GM21529 (cell line): Measurements from ENCODE around the gene DPEP2.
A peak's percentile ranks its signal among the peaks of the same experiment; 100 is the strongest.
"Not testable (repeated sequence)": the region's sequence is repeated elsewhere in the genome, so short reads cannot be mapped to it uniquely, and the experiment has no call there.

Experiments
- ATAC-seq: cut with Tn5 transposase; IDR thresholded peaks from one replicate; pipeline ENCODE4 v1.9.1; 2021; ENCODE audit not compliant: unreplicated experiment

Gene DPEP2

GRCh38 chr16:67977469-67978227, 21.6 kb downstream of the DPEP2 start:
- no peak for ATAC-seq

GRCh38 chr16:67977005-67977404, 22.3 kb downstream of the DPEP2 start:
- ATAC-seq: no peak

DNA sequence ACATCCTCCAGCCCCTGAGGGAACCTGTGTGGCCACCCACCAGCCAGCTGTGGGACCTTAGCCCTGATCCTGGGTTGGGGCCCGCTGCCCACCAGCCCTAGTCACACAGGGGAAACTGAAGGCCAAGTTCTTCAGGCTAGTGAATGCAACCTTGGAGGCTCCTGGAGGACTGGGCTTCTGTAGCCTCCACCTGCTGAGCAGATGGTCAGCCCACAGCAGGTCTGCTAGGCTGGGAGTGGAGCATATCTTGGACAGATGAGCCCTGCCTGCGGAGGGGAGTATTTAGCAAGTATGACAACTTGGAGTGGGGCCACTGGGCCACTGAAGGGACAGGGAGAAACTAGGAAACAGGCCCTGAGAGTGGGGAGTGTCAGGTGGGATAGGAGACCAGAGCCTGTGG, 23.1 kb downstream of the DPEP2 start:
- no peak for ATAC-seq

DNA sequence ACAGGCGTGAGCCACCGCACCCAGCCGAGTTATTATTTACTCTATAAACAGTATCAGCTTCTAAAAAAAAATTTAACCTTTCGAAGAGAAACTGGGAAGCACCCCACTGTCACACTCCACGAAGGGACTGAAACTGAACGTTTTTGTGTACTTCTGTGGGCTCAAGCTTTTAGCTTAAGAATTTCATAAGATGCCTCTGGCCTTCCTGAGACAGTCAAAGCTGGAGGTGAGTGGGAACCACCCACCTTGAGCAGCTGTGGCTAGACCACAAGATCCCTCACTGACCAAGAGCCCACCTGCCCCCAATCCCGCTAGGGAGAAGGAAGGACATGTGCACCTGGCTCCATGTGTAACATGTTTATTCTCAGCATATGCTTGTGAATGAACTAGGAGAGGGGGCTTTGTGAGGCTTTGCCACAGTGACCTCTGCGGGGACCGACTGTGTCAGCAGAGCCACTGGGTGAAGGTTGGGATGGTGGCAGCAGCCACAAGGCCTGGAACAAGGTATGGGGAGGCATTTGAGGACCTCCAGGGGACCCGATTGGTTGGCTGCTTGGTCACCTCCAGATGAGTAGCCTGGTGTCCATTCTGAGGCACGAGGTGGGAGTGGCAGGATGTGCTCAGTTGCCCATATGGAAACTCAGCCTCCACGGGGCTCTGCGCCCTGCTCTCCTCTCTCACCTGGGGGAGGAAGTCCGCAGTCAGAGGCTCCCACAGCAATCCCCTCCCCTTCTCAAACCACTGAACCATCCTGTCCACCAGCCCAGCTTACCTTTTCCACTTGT, 23.8 kb downstream of the DPEP2 start:
- no peak for ATAC-seq

DNA sequence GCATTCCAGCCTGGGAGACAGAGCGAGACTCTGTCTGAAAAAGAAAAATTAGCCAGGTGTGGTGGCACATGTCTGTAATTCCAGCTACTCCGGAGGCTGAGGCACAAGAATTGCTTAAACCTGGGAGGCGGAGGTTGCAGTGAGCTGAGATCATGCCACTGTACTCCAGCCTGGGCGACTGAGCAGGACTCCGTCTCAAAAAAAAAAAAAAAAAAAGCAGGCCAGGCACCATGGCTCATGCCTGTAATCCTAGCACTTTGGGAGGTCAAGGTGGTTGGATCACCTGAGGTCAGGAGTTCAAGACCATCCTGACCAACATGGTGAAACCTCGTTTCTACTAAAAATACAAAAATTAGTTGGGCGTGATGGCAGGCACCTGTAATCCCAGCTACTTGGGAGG, 27.0 kb downstream of the DPEP2 start:
- ATAC-seq: not testable (repeated sequence)

GRCh38 chr16:67971111-67971510, 28.2 kb downstream of the DPEP2 start:
- no peak for ATAC-seq

DNA sequence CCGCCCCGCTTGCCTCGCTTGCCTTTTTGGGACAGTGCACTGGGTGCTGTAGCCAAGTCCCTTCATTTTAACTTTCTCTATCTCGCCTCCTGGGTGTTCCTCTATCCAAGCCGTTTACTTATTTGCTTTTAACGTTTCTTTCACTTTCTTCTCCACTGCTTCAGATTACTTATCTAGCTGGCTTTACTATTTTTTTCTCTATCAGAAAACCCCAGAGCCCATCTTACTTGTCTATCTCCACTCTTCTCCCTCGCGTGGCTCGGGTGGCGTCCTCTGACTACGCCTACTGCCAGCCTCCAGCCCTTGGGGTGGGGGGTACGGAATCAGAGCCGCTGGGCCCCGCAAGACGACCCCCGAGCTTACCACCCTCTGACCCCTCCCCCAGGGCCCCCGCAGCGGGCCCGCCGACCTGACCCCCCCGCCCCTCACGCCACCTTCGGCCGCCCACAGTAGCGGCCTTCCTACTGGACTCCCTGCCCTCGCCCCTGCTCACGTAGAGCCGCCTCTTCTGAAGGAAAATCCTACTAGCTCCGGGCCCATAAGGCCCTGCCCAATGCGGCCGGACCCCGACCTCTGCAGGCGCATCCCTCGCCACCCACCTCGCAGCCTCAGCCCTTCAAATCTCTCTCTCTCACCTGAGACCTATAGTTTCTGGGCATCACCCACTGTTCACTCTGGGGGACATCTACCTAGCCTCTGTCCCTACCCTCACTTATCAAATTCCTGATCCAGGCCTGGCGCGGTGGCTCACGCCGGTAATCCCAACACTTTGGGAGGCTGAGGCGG, 29.8 kb downstream of the DPEP2 start:
- no peak for ATAC-seq

DNA sequence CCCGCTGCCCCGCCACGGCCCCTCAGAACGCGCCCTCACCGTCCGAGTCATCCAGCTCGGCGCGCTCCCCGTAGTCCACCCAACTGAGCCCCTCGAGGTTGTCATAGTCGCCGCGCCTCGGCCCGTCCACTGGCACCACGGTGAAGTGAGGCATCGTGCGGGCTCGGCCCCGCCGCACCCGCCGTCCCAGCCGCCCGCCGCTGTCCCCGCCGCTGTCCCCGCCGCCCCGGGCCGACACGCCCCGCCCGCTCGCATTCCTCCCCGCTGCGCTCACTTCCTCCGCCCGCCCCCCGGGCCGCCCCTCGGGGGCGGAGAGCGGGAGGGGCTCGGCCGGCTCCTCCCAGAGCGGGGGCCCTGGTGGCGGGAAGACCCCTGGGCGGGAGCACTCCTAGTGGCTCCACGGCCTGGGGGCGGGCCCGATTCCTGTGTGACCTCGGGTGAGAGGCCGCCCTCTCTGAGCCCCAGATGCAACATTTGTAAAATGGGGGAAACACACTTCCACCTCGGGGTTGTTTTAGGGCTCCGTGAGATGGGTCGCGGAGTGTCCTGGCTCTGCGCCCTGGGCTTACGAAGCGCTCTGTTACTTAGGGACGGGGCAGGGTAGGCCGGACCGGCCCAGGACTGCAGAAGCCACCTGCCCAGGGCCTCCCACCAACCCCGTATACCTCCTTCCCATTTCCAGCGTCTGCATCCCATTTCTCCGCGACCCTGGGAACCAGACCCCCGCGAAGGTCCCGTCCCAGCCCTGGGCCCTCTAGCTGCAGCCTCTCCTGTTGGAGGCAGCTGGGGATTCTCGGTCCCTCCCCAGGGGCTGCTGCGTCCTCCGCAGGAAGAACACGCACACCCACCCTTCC, 30.7 kb downstream of the DPEP2 start, which contains the start of gene SLC12A4:
TSS of gene SLC12A4 (minus strand) at position 238 of the 854 bp plus-strand sequence. CDS start at position 154, 84 bp downstream.
- ATAC-seq: peak; percentile 78

DNA sequence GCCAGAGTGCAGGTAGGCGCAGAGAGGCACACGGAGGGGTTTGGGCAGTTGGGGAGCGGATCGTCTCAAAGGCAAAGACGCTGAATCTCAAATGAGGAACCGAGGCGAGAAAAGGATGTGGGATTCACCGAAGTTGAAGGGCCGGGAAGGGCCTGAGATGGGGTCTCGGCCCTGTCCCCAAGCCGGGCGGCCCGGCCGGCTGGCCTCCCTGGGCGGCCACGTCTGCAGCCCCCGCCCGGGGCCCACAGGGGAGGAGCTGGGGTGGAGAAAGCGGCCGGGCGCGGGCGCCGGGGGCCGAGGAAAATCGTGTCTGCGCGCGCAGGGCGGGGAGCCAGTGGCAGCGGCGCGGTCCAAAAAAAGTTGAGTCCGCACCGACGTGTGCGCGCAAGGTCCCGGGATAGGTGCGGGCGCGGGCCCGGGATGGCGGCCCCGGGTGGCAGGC, 31.3 kb downstream of the DPEP2 start:
- ATAC-seq: peak; percentile 27

- no peak for ATAC-seq
These were observed 31.9 kb downstream of the DPEP2 start for GRCh38 chr16:67967183-67967957.

GRCh38 chr16:67966549-67967182, 32.6 kb downstream of the DPEP2 start:
- no peak for ATAC-seq

DNA sequence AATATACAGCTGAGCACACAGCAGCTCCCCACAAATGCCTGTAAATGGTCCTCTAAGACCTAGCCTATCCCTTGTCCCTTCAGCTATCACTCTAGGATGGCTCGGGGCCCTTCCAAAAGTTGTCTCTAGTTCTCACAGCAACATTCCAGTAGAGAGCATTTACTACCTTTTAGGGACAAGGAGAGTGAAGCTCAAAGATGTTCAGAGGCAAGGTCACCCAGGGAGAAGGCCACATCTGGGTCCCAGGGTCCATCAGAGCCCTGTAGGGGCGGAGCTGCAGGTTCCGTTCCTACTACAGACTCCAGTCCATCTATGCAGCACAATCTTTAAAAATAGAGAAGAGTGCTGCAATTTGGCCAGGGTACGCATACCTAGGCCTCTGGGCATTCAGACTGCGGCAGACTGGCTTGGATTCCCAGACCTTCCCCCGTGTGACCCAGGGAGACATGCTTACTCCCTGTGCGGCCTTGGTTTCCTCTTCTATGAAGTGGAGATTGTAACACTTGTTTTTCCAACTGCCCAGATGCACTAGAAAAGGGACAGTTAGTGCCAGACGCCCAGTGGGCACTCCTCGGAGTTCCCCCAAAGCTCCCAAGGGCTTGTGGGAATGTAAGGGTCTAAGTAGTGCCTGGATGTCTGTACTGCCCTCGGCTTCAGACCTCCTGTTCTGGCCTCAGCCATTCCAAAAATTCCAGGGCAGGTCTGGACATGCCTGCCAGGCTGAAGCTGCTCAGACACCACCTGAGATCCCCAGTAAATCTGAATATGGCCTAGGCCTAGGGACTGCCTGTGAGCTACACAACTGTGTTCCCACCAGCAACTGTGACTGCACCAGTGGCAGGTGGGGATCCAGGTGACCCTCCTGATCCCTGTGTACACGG, 33.4 kb downstream of the DPEP2 start:
- ATAC-seq: no peak

GRCh38 chr16:67964477-67965131, 34.7 kb downstream of the DPEP2 start:
- ATAC-seq: no peak

- no peak for ATAC-seq
These were observed 35.5 kb downstream of the DPEP2 start for GRCh38 chr16:67963662-67964321.

GRCh38 chr16:67963292-67963661, 36.0 kb downstream of the DPEP2 start:
- ATAC-seq: no peak

GRCh38 chr16:67962135-67962534, 37.1 kb downstream of the DPEP2 start:
- no peak for ATAC-seq

DNA sequence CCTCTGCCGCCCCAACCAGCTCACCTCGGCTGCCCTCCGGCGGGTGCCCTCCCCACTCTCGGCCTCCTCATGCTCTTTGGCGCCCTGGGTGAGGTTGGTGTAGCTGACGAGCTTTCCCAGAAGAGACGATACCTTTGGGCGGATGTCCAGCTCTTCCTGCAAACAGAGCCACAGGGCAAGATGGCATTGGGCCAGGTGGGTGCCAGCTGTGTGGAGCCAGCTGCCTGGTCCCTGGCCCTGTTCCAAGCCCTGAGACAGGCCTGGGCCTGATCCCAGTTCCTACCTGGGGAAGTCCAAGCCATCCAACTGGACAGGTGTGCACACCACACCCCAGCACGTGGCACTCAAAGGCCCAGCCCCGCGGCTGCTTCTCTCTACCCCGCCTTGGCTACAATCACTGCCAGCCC, 37.7 kb downstream of the DPEP2 start:
- ATAC-seq: no peak
